K562 (cell line): ENCODE measurements around the gene ZNF516. TPM values are rescaled to one million over a fixed set of nuclear protein-coding genes. Genes with fewer than 3 reads are reported as not detected.

Experiments used
- ATAC-seq: fragments of 200-7000 bp; cut with Tn5 transposase; 3 replicates; pipeline ENCODE4 v1.9.1; 2020; ENCODE audit warnings: moderate library complexity
- BruUV-seq: library from RNA; stranded (reverse); fragments of 400-500 nt; replicated peaks from 2 replicates; lab custom pipeline; 2021; lab: Mats Ljungman, UMichigan
- CTCF ChIA-PET: fragments of 300-600 bp; formaldehyde crosslinking; extraction: SDS; loops from one replicate; lab custom pipeline; 2021; ENCODE audit warnings: low intra/inter-chr PET ratio; lab: Yijun Ruan, JAX
- POLR2A ChIA-PET: fragments of 300-600, 350-650 bp; sonication (Branson Sonifier 250); formaldehyde crosslinking; extraction: SDS; loops from one replicate; lab custom pipeline; 2021; ENCODE audit warnings: antibody characterized with exemption, inconsistent platforms; lab: Yijun Ruan, JAX
- DNase-seq, 4 experiments: peaks; one replicate each; pipeline versions ENCODE4 v3.0.0 to v3.0.0-alpha.2; 2011 to 2018; ENCODE audit warnings: low spot score in 3 of 4, mixed read lengths in 3 of 4; ENCODE audit errors: extremely low read depth in 1 of 4
- FAIRE-seq: peaks from 2 replicates; lab custom pipeline; 2011; peaks lifted over from hg19 to GRCh38; lab: Jason Lieb, UNC
- H2AFZ ChIP-seq: 2 replicates; pipeline ENCODE4 v1.6.0; 2011; ENCODE audit warnings: low read depth, low read length, control low read depth, inconsistent platforms
- H3K27ac ChIP-seq: fragments of 200-600 bp; 3 replicates; pipeline ENCODE4 v1.8.0; 2011; ENCODE audit warnings: low read depth, mild to moderate bottlenecking, control low read depth, inconsistent platforms, low read length, moderate library complexity, mixed read lengths; ENCODE audit errors: extremely low read depth
- H3K27me3 ChIP-seq, 2 experiments: fragments of 300-600 bp in 1 of 2; 2 replicates in 1 of 2; 3 replicates in 1 of 2; pipeline versions ENCODE4 v1.6.0 to v1.8.0; 2011; ENCODE audit warnings: inconsistent platforms in 2 of 2, low read length in 2 of 2, mild to moderate bottlenecking in 1 of 2, mixed read lengths in 1 of 2, moderate library complexity in 1 of 2; ENCODE audit not compliant: control insufficient read depth in 2 of 2, insufficient read depth in 2 of 2
- H3K36me3 ChIP-seq: fragments of 300-600 bp; 3 replicates; pipeline ENCODE4 v1.8.0; 2011; ENCODE audit warnings: mild to moderate bottlenecking, low read length, inconsistent platforms; ENCODE audit not compliant: control insufficient read depth, insufficient read depth
- H3K4me1 ChIP-seq, 2 experiments: fragments of 200-600 bp in 1 of 2; replicated peaks in 1 of 2; 2 replicates in 1 of 2; 3 replicates in 1 of 2; pipeline versions ENCODE4 v1.5.1 to v1.8.0; 2011; ENCODE audit warnings: inconsistent platforms in 2 of 2, low read length in 2 of 2, mild to moderate bottlenecking in 1 of 2, mixed read lengths in 1 of 2, moderate library complexity in 1 of 2; ENCODE audit not compliant: control insufficient read depth in 2 of 2, insufficient read depth in 2 of 2
- H3K4me2 ChIP-seq: 2 replicates; pipeline ENCODE4 v1.6.1; 2011; ENCODE audit warnings: low read length, control low read depth, inconsistent platforms, mixed read lengths; ENCODE audit not compliant: insufficient read depth
- H3K4me3 ChIP-seq: fragments of 200-600 bp; sonication (generic), shearing (Covaris generic); 2 replicates; pipeline ENCODE4 v1.5.1; 2016; ENCODE audit warnings: control low read depth, inconsistent platforms
- H3K79me2 ChIP-seq: fragments of 200-600 bp; 3 replicates; pipeline ENCODE4 v1.8.0; 2011; ENCODE audit warnings: low read length, inconsistent platforms; ENCODE audit not compliant: control insufficient read depth, insufficient read depth
- H3K9ac ChIP-seq, 2 experiments: 2 replicates each; pipeline versions ENCODE4 v1.6.0 to v1.6.1; 2011; ENCODE audit warnings: low read depth in 2 of 2, low read length in 2 of 2, control low read depth in 1 of 2, inconsistent platforms in 1 of 2, mild to moderate bottlenecking in 1 of 2, mixed read lengths in 1 of 2; ENCODE audit not compliant: insufficient read depth in 1 of 2
- H3K9me1 ChIP-seq: one replicate; pipeline ENCODE4 v1.6.0; 2011; ENCODE audit warnings: inconsistent platforms, mild to moderate bottlenecking, low read length, moderate library complexity; ENCODE audit not compliant: control insufficient read depth, insufficient read depth
- H3K9me3 ChIP-seq: replicated peaks from 2 replicates; pipeline ENCODE4 v1.5.1; 2011; ENCODE audit warnings: low read depth, low read length, inconsistent platforms; ENCODE audit not compliant: control insufficient read depth, insufficient read depth
- H4K20me1 ChIP-seq: replicated peaks from 2 replicates; pipeline ENCODE4 v1.6.1; 2011; ENCODE audit warnings: low read length, inconsistent platforms, mixed read lengths; ENCODE audit not compliant: control insufficient read depth, insufficient read depth
- BCOR ChIP-seq: fragments of 450-650 bp; IDR thresholded peaks from 2 replicates; pipeline ENCODE4 v1.6.1; 2016
- KLF16 ChIP-seq: IDR thresholded peaks from 2 replicates; pipeline ENCODE4 v1.6.1; 2016; ENCODE audit warnings: antibody characterized with exemption
- USF2 ChIP-seq: sonication (generic); formaldehyde crosslinking; IDR thresholded peaks from 2 replicates; pipeline ENCODE4 v1.5.0; 2020; ENCODE audit warnings: missing genetic modification reagents
- ZNF280A ChIP-seq: fragments of 450-650 bp; IDR thresholded peaks from 2 replicates; pipeline ENCODE4 v1.6.1; 2018; ENCODE audit warnings: mild to moderate bottlenecking, low read depth; ENCODE audit not compliant: partially characterized antibody
- WGBS: fragments of 100-300 bp; shearing (Covaris generic); methylation state at CpG from one replicate; pipeline ENCODE4 v1.1.6; 2016; ENCODE audit warnings: low coverage, mixed read lengths; ENCODE audit not compliant: insufficient coverage; ENCODE audit errors: missing lambda C conversion rate; 5-methylcytosine and 5-hydroxymethylcytosine counted together
- in situ Hi-C: fragments of 300-500 bp; cut with MboI; formaldehyde crosslinking; loops from 4 replicates; pipeline ENCODE4 v1.15.0; 2018; ENCODE audit warnings: inconsistent platforms, mixed read lengths
- intact Hi-C: fragments of 100-400 bp; cut with micrococcal nuclease; formaldehyde crosslinking; loops from 2 replicates; pipeline ENCODE4 v1.14.2; 2022
- polyA plus RNA-seq, 8 experiments: library from polyadenylated mRNA; depleted of rRNA in 4 of 8; stranded (reverse) in 5 of 8; unstranded in 3 of 8; fragments of >200 nt; fragmentation: Nextera tagmentation in 2 of 8; fragmentation: Illumina TruSeq in 1 of 8; extraction: Ambion mirVana in 2 of 8; extraction: Trizol in 1 of 8; gene quantifications; 2 replicates each; pipeline versions ENCODE4 v1.2.1 to v1.2.3, GENCODE V29; 2011 to 2014; ENCODE audit warnings: inconsistent platforms in 1 of 8, missing spikeins in 1 of 8
- total RNA-seq, 7 experiments: library from RNA; depleted of rRNA in 6 of 7; stranded (reverse); fragments of >200 nt in 6 of 7; fragmentation: Illumina TruSeq in 2 of 7; extraction: Trizol in 2 of 7; gene quantifications; 2 replicates each; pipeline versions ENCODE4 v1.2.1 to v1.2.3, GENCODE V29; 2011 to 2021; ENCODE audit warnings: low replicate concordance in 1 of 7
- TF ChIP-seq, protein P1 (sequence below): sonication (generic); formaldehyde crosslinking; IDR thresholded peaks from 2 replicates; pipeline ENCODE4 v1.8.0; 2022; ENCODE audit warnings: mild to moderate bottlenecking, missing genetic modification reagents
- TF ChIP-seq, protein P2 (sequence below): fragments of 450-650 bp; IDR thresholded peaks from 2 replicates; pipeline ENCODE4 v1.6.1; 2016

The ZNF516 gene
- total and polyA plus RNA-seq, 9 of the 15 experiments (the other 6 are each of a cell fraction or from before 2014, with no cell fraction given) = 0.04 to 0.20 (median 0.08) TPM; not detected in 3

DNA sequence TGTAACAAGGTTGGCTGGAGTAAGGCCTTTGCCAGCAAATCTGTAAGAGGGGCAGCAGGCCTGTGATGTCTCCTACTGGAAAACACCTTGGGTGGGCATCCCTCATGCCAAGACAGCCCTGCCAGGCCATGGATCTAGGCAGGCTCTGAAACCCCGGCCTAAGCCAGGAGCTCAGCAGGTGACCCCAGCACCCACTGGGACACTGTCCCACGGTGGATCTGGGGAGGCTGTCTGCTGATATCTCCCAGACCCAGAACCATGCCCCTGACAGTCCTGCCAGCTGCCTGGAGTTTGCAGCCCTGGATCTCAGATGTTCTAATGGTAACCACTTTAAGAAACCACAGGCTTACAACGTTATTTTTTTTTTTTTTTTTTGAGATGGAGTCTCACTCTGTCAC is 117.7 kb downstream of the ZNF516 start (continued):
- TF ChIP-seq ZNF280A = no peak
- TF ChIP-seq BCOR = no peak
- TF ChIP-seq, protein P1, sequence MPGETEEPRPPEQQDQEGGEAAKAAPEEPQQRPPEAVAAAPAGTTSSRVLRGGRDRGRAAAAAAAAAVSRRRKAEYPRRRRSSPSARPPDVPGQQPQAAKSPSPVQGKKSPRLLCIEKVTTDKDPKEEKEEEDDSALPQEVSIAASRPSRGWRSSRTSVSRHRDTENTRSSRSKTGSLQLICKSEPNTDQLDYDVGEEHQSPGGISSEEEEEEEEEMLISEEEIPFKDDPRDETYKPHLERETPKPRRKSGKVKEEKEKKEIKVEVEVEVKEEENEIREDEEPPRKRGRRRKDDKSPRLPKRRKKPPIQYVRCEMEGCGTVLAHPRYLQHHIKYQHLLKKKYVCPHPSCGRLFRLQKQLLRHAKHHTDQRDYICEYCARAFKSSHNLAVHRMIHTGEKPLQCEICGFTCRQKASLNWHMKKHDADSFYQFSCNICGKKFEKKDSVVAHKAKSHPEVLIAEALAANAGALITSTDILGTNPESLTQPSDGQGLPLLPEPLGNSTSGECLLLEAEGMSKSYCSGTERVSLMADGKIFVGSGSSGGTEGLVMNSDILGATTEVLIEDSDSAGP (CRISPR knock-in tag) = no peak
- no peak for TF ChIP-seq KLF16

- Histone ChIP-seq H3K79me2 (no peaks in the 10 kb centered on the region), H3K4me1 (no peaks in the 10 kb centered on the region; a peak in 1 of 5 replicates), H3K27ac (no peak overlapping the region), H3K9ac (no peak overlapping the region), H3K4me2 (no peak overlapping the region), H3K27me3 (peaks cover 0 to 13% of the 10 kb centered on the region in 2 experiments; a peak in 2 of 5 replicates), H3K36me3 (no peaks in the 10 kb centered on the region), H4K20me1 (no peaks in the 10 kb centered on the region), H3K4me3 (no peak overlapping the region), H3K9me3 (no peaks in the 10 kb centered on the region), H2AFZ (no peak overlapping the region), H3K9me1 (no peaks in the 10 kb centered on the region)
- intact Hi-C loops = no loop called here
- ChIA-PET POLR2A (no interaction called here), CTCF (interaction anchor here (0.7 kb wide), 1 partner anchor 207 kb away, joined by 3 read pairs; no protein-coding TSS in a partner anchor)
- WGBS = 2% methylated on average over 20 of the region's 27 CpGs
- DNase-seq = peak in 3 of 4 experiments; percentile 11 to 13 (median 13)
- BruUV-seq = no TSS peak
- no peak for FAIRE-seq
- peak; percentile 55; the same call in 1 of the 3 replicates for ATAC-seq
- in situ Hi-C loops = no loop called here
- TF ChIP-seq, protein P2, sequence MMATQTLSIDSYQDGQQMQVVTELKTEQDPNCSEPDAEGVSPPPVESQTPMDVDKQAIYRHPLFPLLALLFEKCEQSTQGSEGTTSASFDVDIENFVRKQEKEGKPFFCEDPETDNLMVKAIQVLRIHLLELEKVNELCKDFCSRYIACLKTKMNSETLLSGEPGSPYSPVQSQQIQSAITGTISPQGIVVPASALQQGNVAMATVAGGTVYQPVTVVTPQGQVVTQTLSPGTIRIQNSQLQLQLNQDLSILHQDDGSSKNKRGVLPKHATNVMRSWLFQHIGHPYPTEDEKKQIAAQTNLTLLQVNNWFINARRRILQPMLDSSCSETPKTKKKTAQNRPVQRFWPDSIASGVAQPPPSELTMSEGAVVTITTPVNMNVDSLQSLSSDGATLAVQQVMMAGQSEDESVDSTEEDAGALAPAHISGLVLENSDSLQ = 0 out of 2 replicates have a peak, but pooled peaks have one; percentile 9
- TF ChIP-seq USF2 (CRISPR knock-in tag) = no peak
These were observed 118.2 kb downstream of the ZNF516 start for GRCh38 chr18:76376668-76377358.
